Stimulated activated CD4-positive, alpha-beta T cell treated with anti-CD3 and anti-CD28 coated beads, Interleukin-4, amount 100 ng/mL, for 24 hours (primary cell): ENCODE data around the gene ARMC7.
"Not testable (repeated sequence)": the region's sequence is repeated elsewhere in the genome, so short reads cannot be mapped to it uniquely, and the experiment has no call there.

Experiments used
- DNase-seq: peaks from one replicate; pipeline ENCODE4 v3.0.0-alpha.2; 2020

ARMC7 gene

DNA sequence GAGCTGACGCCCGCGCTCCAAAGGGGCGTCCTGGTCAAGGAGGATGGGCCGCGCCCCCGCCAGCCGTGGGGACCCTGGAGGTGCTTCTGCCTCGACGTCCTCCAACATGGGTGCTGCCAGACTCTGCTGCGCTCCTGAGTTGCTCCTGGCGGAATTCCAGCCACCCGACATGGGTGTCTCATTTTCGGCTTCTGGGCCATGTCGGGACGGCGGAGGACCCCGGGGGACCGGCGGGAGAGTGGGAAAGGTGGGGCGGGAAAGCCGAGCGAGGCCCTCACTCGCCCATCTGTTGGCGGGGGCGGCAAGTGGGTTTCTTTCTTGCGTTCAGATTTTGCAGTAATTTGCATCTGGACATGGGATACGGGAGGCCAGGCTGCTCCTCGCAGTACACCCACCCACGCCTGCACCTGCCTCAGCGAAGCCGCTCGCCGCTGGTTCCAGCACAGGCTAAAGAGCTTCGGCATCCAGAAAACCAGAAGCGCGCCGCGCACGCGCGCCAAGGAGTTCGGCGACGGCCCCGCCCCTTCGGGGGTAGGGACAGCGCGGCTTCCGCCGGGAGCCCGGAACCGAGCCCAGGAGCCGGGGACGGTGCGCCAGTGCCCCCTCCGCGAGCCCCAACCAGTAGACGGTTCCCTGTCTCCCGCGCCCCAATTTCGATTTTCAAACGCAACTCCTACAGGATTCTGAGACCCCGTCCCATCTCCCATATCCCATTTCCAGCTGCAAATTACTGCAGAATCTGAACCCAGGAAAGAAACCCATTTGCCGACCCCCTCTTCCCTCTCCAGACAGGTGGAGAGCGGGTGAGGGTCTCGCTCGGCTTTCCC lies at the start of gene ARMC7:
ARMC7 (plus strand) TSS at position 563 of the 827 bp plus-strand sequence. CDS start 320 bp downstream, outside the sequence.
- peak; percentile 93 for DNase-seq

DNA sequence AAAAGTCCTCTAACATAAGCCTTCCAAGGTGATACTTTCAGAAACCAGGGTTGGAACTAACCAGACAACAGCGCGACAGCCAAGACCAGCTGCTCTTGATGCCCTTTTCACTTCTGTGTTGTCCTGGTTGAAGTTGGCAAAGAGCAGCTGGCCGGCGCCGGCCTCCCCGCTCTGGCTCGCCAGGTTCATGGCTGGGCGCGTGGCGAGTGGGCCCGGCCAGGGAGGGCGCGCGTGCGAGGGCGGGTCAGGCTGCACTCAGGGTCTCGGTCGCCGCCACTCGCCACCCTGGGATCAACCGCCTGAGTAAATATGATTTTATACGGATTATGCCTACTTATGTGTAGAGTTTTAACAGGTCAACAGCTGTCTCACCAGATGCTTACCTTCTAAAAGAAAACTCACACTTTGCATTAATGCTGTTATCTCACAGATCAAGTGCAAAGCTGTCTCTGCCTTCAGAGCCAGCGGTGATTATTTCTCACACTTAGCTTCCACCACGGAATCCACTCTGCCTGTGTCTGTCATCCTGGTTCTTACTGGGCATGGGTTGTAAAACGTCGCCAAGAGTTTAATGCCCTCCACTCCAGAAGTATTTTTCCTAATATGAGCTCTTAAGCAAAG lies 49.2 kb upstream of the ARMC7 start:
- DNase-seq = no peak

DNA sequence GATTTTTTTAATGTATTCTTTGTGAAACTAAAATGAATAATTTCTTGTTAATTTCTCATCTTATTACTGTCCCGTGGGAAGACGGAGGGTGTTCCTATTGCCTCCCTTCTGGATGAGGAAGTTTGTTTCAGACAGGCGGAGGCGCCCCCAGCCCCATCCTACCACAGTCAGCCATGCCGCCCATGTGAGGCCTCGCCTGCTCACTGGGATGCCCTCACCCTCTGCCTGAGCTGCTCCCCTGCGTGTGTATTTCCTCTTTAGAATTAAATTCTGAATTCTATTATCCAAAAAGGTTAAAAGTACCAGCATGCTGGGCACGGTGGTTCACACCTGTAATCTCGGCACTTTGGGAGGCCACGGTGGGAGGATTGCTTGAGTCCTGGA lies 48.7 kb upstream of the ARMC7 start:
- no peak for DNase-seq

GRCh38 chr17:75061618-75062017 lies 48.2 kb upstream of the ARMC7 start:
- no peak for DNase-seq

DNA sequence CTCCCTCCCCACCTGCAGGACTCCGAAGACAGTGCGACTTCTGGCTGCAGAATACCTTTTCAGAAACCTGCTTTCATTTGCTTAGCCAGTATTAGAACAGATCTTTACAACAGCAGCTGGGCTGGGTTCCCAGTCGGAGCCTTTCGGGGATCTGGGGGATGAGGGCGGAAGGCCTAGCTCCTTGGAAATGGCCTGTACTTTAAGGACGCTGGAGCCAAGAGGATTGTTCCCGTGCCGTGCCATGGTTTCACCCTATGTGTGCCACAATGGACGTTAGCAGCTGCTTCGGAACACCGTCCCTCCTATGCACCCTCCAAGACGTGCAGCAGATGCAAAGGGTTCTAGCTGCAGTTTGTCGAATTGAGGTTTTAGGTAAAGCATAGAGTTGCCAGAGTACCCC lies 46.6 kb upstream of the ARMC7 start:
- DNase-seq = no peak

GRCh38 chr17:75063626-75064025 lies 46.1 kb upstream of the ARMC7 start:
- no peak for DNase-seq

DNA sequence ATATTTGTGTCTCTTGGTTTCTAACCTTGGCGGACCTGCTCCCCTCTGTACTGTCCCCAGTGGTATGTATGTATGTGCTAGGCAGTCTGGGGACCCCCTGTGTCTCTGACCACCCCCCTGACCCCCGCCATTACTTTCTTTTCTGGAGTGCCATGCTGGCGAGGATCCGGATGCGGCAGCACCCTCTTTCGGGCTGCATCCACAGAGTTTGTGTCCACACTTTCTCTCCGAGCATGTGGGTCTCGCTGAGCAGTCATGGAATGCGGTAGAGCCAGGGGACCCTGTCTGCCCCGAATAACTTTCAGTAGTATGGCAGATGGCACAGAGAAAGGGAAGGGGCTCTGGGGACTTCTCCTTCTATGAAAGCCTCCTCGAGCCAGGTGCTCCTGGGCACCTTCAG lies 45.7 kb upstream of the ARMC7 start:
- DNase-seq = no peak

DNA sequence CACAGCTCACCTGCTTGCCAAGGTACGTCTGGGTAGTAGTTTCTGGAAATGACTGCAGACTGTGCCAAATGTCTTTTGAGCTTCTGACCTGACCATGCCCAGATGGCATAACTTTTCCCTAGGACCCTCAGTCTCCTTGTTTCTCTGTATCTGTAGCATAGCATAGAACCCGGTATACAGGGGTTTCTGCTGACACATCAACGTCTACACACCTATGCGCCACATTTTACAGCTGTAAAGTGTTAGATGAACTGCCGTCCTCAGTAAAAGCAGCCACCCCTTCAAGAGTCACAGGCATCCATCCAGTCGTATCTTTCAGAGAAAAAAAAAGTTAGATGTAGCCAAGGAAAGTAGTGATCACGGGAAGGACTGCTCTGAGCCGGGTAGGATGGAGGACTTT lies 45.3 kb upstream of the ARMC7 start:
- DNase-seq = no peak

- no peak for DNase-seq
Measured at GRCh38 chr17:75064867-75065561, 44.8 kb upstream of the ARMC7 start.

DNA sequence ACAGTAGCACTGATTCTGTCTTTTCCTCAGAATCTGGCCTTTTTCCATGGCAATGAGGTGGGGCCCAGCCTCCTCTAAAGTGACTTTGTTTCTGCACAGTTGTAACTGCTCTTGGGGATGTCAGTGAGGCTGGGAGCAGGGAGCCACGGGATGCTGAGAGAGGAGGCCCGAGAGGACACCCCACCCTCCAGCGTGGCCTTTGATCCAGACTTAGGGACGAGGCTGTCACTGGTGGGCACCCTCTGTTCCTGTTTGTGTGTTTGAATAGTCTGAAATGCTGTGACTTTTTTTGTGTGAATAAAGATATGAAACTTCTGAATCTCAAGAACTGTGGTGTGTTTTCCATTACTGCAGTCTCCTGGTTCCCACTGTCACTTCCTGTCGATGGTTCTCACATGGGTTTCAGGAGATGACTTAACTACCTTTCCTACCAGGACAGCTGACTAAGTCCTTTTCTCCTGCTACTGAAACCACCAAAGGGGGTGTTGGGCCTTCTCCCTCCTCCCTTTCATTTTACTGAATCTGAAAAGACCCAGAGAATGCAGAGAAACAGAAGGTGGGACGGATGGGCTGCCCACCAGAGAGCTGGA lies 44.1 kb upstream of the ARMC7 start:
- DNase-seq = peak; percentile 17

- DNase-seq = no peak
Measured at GRCh38 chr17:75067856-75068255, 41.9 kb upstream of the ARMC7 start.

DNA sequence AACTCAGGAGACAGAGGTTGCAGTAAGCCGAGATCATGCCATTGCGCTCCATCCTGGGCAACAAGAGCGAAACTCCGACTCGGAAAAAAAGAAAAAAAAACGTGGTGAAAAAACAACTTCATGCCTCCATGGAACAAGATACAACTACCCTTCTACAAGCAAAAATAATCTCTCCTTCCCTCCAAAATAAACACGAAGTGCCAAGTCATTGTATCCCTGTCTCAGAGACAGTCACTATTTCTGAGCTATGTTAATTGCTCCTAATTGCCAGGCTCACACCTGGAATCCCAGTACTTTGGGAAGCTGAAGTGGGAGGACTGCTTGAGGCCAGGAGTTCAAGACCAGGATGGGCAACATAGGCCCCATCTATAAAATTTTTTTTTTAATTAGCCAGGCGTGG lies 41.0 kb upstream of the ARMC7 start:
- no peak for DNase-seq

GRCh38 chr17:75069783-75070182 lies 40.0 kb upstream of the ARMC7 start:
- no peak for DNase-seq

DNA sequence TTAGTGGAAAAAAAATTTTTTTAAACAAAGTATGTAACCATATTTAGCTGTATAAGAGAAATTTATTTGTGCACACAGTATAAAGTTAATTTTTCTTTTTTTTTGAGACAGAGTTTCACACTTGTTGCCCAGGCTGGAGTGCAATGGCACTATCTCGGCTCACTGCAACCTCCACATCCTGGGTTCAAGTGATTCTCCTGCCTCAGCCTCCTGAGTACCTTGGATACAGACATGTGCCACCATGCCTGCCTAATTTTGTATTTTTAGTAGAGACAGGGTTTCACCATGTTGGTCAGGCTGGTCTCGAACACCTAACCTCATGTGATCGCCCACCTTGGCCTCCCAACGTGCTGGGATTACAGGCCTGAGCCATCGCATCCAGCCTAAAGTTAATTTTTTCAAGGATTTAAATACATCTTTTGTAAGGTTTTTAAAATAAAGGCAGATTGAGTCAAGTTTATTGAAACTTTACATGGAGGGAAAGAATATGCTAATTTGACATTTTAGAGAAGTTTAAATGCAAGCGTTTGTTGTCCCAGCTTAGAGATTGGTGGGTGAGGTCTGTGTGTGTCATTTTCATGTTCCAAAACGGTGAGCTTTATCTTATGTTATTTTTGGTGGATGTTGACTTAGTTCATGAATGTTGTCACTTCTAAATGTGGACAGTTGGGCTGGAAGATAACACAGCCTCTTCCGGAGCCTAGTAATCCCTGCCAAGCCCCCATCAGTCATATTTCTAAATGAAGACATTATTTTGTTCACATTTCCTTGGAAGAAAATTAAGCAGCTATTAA lies 38.1 kb upstream of the ARMC7 start:
- DNase-seq = not testable (repeated sequence)

DNA sequence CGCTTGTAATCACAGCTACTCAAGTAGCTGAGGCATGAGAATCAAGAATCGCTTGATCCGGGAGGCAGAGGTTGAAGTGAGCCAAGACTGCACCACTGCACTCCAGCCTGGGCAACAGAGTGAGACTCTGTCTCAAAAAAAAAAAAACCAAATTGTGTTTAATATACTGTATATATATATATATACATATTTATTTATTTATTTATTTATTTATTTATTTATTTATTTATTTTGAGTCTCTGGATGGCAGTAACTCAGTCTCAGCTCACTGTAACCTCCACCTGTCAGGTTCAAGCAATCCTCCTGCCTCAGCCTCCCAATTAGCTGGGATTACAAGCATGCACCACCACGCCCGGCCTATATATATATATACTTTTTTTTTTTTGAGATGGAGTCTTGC lies 36.9 kb upstream of the ARMC7 start:
- not testable (repeated sequence) for DNase-seq

DNA sequence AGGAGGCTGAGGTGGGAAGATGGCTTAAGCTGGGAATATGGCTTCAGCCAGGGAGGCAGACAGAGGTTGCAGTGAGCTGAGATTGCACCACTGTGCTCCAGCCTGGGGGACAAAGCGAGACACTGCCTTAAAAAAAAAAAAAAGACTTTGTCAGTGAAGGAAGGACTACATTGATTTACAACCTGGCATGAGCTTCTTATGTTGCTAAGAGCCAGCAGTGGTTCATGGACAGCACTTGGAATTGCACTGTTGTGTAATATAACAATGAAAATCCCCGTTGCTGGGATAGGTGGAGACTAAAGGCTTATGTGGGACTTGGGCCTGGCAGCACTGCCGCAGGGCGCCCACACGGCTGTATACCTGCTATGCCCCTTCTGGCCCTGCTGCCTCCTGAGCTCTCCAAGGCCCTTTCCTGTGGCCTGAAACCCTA lies 36.1 kb upstream of the ARMC7 start:
- DNase-seq = no peak

DNA sequence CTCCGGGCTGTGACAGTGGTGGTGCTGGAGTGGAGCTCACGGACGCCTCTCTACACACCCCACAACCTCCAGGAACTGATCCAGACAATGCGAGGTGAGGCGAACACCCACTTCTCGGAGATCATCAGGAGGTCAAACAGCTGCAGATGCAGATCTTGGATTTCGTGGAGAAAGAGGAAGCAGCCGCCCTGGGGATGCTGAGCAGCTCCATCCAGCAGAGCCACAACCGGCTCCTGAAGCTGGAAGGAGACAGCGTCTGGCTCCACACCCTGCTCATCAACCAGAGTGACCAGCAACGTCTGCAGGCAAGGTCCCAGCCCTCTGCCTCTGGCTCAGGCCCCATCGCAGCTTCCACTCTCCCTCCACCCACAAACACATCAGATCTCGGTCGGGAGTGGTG lies 35.2 kb upstream of the ARMC7 start:
- no peak for DNase-seq

DNA sequence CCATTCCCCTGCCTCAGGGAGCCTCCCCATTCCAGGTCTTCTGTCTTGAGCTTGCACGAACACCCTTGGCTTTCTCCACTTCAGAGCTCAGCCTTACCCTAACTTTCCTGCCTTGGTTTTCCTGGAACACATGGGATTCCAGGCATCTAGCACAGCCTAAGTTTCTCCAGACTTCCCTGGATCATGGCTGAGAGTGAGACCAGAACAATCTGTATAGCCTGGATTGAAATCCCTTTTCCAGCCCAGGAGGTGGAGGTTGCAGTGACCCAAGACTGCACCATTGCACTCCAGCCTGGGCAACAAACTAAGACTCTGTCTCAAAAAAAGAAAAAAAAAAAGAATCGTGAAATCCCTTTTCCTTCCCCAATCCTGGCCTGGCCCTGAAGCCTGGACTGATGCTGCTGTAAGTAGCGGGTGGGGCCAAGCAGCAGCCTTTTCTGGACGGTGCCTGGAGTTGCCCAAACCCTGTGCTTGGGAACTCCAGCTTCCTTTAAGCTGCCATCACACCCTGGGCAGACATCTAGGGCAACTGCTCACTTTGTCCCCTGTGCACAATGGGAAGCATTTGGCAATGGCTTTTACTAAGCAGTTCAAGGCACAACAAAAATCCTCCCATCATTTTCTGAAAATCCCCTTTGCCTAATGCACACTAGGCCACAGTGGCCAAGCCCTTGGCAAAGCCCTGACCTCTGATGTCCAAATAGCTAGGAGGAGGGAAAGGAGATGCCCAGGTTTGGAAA lies 34.0 kb upstream of the ARMC7 start:
- no peak for DNase-seq

GRCh38 chr17:75077072-75077495 lies 32.7 kb upstream of the ARMC7 start:
- DNase-seq = no peak

- peak; percentile 54 for DNase-seq
Measured at GRCh38 chr17:75077496-75078283, 32.1 kb upstream of the ARMC7 start.
